VCaP (cell line): Measurements from ENCODE around the gene PACSIN3.
"Not testable (repeated sequence)": the region's sequence is repeated elsewhere in the genome, so short reads cannot be mapped to it uniquely, and the experiment has no call there.

Source experiments
- H3K27ac ChIP-seq: fragments of 450-650 bp; 2 replicates; pipeline ENCODE4 v1.5.1; 2017
- TF ChIP-seq, protein P1 (sequence below): fragments of 450-650 bp; conservative IDR thresholded peaks from 2 replicates; pipeline ENCODE4 v1.5.1; 2017; ENCODE audit warnings: mild to moderate bottlenecking, moderate library complexity

The PACSIN3 gene

DNA sequence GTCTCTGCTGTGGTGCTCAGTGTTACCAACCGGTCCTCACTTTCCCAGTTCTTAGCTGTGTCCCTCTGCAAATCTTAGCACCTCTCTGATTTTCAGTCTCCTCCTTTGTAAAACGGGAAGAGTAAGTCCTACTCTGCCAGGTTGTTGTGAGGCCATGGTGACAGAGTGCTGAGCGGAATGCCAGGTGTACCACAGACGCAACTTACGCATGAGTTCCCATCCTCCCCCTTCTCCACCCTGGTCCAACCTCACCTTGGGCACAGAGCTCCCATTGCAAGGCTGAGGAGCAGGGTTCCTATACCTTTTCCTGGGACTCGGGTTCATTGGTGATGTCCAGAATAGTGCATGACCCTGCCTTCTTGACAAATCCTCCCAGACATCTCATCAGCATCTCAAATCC lies 21.2 kb upstream of the PACSIN3 start:
- TF ChIP-seq, protein P1, sequence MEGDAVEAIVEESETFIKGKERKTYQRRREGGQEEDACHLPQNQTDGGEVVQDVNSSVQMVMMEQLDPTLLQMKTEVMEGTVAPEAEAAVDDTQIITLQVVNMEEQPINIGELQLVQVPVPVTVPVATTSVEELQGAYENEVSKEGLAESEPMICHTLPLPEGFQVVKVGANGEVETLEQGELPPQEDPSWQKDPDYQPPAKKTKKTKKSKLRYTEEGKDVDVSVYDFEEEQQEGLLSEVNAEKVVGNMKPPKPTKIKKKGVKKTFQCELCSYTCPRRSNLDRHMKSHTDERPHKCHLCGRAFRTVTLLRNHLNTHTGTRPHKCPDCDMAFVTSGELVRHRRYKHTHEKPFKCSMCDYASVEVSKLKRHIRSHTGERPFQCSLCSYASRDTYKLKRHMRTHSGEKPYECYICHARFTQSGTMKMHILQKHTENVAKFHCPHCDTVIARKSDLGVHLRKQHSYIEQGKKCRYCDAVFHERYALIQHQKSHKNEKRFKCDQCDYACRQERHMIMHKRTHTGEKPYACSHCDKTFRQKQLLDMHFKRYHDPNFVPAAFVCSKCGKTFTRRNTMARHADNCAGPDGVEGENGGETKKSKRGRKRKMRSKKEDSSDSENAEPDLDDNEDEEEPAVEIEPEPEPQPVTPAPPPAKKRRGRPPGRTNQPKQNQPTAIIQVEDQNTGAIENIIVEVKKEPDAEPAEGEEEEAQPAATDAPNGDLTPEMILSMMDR = no peak
- no peak overlapping the region for H3K27ac ChIP-seq

DNA sequence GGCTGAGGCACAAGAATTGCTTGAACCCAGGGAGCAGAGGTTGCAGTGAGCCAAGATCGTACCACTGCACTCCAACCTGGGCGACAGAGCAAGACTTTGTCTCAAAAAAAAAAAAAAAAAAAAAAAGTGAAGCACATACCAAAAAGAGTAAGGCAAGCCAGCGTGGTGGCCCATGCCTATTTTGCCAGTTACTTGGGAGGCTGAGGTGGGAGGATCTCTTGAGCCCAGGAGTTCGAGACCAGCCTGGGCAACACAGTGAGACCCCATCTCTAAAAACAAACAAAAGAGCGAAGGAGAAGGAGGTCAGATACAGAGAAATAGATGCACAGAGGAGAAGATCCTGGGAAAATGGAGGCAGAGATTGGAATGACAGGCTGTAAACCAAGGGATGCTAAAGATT lies 20.3 kb upstream of the PACSIN3 start:
- H3K27ac ChIP-seq = not testable (repeated sequence)

GRCh38 chr11:47204637-47204989 lies 18.4 kb upstream of the PACSIN3 start:
- no peak overlapping the region for H3K27ac ChIP-seq
- TF ChIP-seq, protein P1 = no peak

DNA sequence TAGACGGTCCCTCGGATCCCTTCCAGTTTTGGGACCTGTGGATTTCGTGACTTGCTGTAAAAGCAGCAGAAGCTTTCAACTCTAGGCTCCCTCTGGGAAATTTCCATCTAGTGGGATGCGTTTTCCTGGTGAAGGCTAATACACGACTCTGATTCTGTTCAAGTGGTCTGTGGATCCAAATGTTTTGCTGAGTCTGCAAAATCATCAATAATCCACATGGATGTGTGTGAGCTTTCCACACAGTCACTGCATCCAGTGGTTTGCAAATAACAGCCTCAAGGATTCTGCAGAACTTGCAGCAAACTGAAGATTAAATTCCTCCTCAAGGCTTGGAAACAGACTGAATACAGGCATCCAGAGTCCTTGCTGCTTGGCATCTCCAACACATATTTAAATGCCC lies 16.3 kb upstream of the PACSIN3 start:
- TF ChIP-seq, protein P1 = no peak
- no peak overlapping the region for H3K27ac ChIP-seq

- no peak overlapping the region for H3K27ac ChIP-seq
- TF ChIP-seq, protein P1 = no peak
Observed at GRCh38 chr11:47201015-47201414, 14.8 kb upstream of the PACSIN3 start.

GRCh38 chr11:47198161-47198560 lies 11.9 kb upstream of the PACSIN3 start:
- not testable (repeated sequence) for H3K27ac ChIP-seq

- no peak overlapping the region for H3K27ac ChIP-seq
- TF ChIP-seq, protein P1 = no peak
Observed at GRCh38 chr11:47192111-47192510, 5.9 kb upstream of the PACSIN3 start.

GRCh38 chr11:47191137-47191536 lies 4.9 kb upstream of the PACSIN3 start:
- H3K27ac ChIP-seq = not testable (repeated sequence)

GRCh38 chr11:47189100-47189834 lies 3.0 kb upstream of the PACSIN3 start:
- TF ChIP-seq, protein P1 = no peak
- H3K27ac ChIP-seq = no peak overlapping the region
